Astrocyte of the hippocampus (primary cell): Measurements from ENCODE around the gene PSMA7.
"Not testable (repeated sequence)": the region's sequence is repeated elsewhere in the genome, so short reads cannot be mapped to it uniquely, and the experiment has no call there.

ENCODE experiments used
- DNase-seq: peaks from one replicate; pipeline ENCODE4 v3.0.0; 2011; ENCODE audit warnings: low read depth, low spot score

The PSMA7 gene

DNA sequence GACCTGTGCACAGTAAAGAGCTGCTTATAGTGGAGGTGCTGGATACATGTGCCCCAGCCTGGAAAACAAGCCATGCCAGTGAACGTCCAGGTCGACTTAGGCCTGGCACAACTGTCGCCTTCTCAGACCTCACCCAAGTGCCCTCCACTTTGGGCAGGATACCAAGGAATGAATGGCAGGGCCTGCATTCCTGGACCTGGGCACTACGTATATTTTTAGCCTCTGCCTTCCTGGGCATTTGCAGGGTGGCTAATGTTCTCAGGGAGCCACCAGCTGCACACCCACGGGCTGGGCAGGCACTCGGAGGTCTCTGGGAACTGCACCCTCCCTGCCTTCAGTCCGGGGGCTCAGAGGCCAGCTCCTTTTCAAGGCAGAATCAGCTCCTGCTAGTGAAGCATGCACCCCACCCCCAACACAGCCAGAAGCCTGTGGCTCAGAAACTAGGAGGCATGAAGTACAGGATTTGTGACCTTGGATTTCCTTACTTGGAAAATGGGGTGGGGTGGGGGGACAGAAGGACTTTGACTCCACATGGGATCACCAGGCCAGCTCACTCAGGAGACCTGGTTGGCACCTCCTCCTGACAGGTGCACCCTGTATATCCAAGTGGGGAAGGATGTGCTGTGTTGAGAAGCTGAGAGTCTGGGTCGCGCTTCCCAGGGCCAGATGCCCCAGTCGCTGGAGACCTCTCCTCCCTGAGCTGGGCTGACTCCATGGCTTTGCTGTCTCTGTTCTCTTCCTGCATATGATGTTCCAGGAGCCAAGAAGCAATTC, 23.4 kb downstream of the PSMA7 start:
- no peak for DNase-seq

DNA sequence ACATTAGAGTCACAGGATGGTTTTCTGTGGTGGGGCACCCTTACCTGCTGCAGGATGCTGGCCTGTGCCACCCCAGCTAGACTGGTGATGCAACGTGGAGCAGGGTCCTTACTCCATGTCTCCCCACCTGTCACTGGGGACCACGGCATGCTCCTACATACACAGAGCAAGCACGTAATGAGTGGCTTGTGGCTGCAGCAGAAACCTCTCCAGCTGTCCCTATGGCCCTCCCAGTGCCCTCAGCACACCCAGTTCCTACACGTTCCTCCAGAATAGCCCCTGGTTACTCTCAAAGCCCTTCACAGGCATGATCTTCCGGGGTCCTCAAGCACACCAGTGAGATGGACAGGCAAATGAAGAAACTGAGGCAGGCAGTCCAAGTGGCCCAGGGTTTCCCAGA, 24.1 kb downstream of the PSMA7 start:
- DNase-seq: no peak

DNA sequence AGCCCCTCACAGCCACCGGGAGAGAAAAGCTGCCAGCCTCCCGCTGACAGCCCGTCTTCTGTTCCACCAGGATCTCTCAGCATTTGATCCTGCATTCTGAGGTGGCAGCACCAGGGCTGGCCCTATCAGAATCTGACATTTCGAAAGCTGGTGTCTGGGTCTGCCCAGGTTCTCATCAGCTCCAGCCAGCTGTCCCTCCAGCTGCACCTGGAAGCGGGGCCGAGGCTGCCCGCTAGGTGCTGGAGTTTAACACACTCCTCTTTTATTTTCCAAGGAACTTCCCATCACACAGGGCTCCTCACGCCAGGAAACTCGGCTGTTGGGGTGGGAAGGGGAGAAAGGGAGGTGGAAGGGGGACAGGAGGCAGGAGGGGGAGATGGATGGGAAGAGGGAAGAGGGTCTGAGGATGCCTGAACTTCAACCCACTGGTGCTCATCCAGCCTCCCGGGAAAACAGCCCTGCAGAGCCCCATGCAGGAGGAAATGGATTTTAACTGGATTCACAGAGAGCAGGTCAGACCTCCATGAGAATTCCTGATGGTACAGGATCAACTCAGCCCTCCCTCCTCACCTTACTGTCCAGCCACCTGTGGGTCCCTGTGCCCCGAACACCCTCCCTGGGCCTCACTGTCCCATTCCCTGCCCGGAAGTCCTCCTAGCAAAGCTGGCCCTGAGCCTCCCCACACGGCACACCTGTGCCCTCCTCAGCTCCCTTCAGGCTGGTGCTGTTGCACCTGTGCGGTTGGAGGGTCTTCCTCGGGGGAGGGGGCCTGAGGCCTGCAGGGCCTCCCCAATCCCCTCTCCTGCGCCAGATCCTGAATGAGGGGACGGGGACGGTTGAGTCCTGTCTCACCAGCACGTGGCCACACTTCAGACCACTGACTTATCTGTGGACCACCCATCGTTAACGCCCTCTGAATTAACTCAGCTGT, 24.8 kb downstream of the PSMA7 start:
- DNase-seq: no peak

- no peak for DNase-seq
Observed at GRCh38 chr20:62117658-62118057, 25.5 kb downstream of the PSMA7 start.

DNA sequence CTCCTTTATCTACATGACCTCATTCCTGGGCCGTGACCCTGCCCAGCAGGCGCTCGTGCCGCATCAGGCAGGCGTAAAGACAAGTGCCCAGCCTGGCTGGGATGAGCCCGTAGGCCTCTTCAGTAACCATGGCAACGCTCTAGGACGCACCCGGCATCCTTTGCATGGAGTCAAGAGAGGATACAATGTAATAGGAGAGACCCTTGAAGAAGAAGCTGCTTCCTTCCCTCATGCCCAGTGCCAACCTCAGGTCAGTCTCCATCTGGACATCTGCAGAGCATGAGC, 25.9 kb downstream of the PSMA7 start:
- no peak for DNase-seq

DNA sequence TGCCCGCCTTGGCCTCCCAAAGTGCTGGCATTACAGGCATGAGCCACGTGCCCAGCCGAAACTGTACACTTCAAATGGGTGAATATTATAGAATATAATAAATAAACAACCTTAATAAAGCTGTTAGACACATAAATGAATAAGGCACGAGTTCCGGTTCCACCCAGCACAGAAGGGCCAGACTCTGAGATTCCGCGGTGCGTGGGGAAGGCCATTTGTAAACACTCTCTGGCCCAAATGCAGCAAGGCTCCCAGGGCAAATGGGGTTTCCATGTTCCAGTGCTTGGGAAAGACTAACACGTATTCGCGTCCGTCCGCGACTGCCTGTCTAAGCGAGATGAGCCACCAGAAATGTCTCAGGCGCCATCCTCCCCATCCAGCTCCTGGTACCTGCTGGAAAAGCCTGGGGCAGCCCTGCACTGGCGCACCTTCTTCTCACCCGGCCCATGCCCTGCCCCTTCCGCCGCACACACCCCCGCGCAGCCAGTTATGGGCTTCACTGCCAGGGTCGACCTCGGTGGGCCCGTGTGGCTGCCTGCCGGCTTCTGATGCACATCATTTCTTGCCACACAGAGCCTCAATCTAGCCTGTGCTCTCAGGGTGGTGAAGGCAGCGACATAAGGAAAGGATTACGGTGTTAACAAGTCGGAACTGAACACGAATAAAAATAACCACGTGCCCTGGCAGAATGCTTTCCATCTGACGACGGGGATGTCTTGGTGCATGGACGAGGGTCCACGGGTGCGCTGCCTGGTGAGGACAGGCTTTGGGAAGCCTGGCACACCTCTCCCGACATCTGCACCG, 26.4 kb downstream of the PSMA7 start:
- no peak for DNase-seq

- DNase-seq: not testable (repeated sequence)
Observed at GRCh38 chr20:62115800-62116407, 27.3 kb downstream of the PSMA7 start.

DNA sequence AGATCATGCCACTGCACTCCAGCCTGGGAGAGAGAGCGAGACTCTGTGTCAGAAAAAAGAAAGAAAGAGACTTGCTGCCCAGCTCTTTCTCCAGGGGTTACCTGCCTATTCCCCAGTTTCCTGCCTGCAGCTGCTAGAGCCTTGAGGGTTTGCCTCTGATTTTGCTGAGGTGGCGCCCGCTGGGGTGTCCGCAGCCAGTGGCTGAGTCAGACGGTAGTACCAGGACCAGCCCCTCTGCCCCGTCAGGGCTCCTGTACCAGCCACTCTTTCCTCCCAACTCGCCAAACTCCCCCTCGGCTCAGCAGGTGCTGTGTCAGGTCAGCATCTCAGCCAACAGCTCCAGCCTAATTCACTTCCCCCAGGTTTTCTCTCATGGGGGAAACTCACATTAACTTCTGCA, 28.3 kb downstream of the PSMA7 start:
- no peak for DNase-seq

DNA sequence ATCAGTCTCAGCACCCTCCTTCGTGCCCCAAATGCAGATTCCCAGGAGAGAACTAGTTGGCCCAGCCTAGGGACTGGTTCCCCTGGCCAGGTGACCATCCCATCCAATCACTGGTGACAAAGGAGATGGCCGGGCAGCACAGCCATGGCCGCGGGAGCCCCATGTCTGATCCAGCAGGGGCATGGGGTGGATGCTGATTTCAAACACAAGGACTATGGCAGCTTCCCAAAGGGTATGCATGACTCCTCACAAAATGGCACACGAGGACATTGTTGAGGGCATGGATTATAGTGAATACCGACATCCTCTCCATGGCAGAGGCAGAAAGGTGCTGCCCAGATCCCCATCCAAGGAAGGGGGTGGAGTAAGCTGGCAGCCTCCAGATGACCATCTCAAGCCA, 30.8 kb downstream of the PSMA7 start:
- no peak for DNase-seq

DNA sequence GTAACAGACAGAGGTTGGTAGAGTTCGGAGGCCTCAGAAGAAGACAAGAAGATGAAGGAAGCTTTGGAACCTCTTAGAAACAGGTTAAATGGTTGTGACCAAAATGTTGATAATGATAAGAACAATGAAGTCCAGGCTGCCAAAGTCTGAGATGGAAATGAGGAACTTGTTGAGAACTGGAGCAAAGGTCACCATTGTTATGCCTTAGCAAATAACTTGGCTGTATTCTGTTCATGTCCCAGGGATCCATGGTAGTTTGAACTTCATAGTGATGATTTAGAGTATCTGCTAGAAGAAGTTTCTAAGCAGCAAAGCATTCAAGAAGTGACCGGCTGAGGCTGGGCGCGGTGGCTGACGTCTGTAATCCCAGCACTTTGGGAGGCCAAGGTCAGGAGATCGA, 32.0 kb downstream of the PSMA7 start:
- DNase-seq: no peak

DNA sequence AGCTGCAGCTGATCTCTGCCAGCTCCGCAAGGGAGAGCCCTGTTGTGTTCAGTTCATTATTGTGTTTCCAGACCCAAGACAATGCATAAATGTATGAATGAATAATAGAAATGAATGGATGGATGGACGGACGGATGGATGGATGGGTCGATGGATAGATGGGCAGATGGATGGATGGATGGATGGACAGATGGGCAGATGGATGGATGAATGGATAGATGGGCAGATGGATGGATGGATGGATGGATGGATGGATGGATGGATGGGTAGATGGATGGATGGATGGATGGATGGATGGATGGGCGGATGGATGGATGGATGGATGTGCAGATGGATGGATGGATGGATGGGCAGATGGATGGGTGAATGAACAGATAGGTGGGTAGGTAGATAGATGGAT, 37.6 kb downstream of the PSMA7 start:
- no peak for DNase-seq

DNA sequence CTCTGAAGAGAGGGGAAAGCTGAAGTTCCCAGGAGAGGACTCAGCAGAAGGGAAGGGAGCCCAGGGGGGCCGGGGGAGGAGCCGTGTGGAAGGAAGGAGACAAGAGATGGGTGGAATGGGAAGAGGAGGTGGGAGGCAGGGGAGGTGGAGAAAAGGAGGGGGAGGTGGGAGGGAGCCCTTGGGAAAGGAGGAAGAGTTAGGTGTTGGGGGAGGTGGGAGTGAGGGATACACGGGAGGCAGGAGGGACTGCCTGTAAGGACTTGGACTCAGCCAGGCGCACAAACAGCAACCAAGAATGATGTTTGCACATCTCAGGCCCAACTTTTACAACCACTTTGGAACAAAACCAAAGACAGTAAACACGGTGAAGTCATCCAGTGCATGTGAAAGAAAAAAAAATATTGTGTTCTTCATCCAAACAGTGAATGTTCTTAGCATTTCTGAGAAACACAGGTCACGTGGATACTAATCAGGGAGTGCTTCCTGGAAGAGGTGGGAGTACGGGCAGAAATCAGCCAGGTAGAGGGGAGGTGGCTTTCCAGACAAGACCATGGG, 38.3 kb downstream of the PSMA7 start:
- DNase-seq: peak; percentile 16

- no peak for DNase-seq
Observed at GRCh38 chr20:62104234-62104789, 38.9 kb downstream of the PSMA7 start.

- DNase-seq: no peak
Observed at GRCh38 chr20:62103508-62104233, 39.5 kb downstream of the PSMA7 start.

DNA sequence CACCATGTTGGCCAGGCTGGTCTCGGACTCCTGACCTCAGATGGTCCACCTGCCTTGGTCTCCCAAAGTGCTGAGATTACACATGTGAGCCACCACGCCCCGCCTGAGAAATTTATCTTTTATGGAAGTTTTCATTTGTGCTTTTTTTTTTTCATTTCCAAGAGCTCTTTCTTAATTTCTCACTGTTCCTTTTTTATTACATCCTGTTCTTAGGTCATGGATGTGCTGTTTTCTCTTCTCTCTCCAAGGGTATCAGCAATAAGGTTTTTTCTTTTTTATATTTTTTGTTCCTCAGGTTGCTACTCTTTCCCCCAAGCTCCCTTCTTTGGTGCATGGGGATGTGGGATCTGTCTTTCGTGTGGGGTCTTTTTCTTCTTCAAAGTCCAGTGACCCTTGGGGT, 42.1 kb downstream of the PSMA7 start:
- no peak for DNase-seq

DNA sequence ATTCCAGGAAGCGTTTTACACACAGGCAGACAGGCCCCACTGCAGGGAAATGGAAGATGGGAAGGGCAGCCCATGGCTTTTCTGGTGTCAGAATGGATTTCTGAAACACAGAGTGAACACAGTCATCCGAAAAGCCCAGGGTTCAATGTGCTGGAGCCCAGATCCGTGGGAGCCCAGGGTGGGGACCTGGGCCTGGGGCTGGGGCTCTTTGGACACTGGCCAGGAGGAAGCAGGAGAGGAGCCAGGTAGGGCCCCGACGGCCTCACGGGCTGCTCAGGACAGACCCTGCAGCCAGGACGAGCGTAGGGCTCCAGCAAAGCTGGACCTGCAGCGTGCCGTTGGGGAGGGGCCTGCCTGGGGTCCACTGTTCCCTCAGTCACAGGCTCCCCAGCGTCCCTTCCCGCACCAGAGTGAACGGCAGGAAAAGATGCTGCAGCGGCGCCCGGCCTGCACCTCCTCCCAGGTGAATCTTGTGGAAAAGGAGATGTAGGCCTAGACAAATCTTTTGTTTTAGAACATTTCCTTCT, 45.2 kb downstream of the PSMA7 start:
- DNase-seq: no peak

GRCh38 chr20:62096421-62097380, 46.5 kb downstream of the PSMA7 start:
- DNase-seq: no peak

- no peak for DNase-seq
Observed at GRCh38 chr20:62089393-62089792, 53.8 kb downstream of the PSMA7 start.
